Hippocampal formation (tissue), 2 donors: ENCODE data around the gene GVQW3.
A peak's percentile ranks its signal among the peaks of the same experiment; 100 is the strongest.

Experiments used
- DNase-seq, 2 donors: peaks; one replicate each; lab custom pipeline; 2025; lab: John Stamatoyannopoulos, UW

GVQW3 gene

GRCh38 chr11:76380977-76381719 lies at the start of gene GVQW3, which contains the start of gene THAP12:
Gene GVQW3 (plus strand): TSS chr11:76381323. CDS start chr11:76381829, 506 bp downstream.
Gene THAP12 (minus strand): TSS chr11:76381132. CDS start chr11:76380836, 296 bp downstream.
- peak; percentile 96 to 97 for DNase-seq

- no peak for DNase-seq
Measured at GRCh38 chr11:76334826-76335389, 46.2 kb upstream of the GVQW3 start.

GRCh38 chr11:76335842-76336241 lies 45.3 kb upstream of the GVQW3 start:
- no peak for DNase-seq

- DNase-seq, result no peak
Measured at GRCh38 chr11:76336597-76336996, 44.5 kb upstream of the GVQW3 start.

GRCh38 chr11:76337469-76337868 lies 43.7 kb upstream of the GVQW3 start:
- no peak for DNase-seq

GRCh38 chr11:76337923-76338322 lies 43.2 kb upstream of the GVQW3 start:
- DNase-seq, result no peak

GRCh38 chr11:76339221-76339620 lies 41.9 kb upstream of the GVQW3 start:
- DNase-seq, result no peak

GRCh38 chr11:76347466-76347865 lies 33.7 kb upstream of the GVQW3 start:
- no peak for DNase-seq

GRCh38 chr11:76348348-76348747 lies 32.8 kb upstream of the GVQW3 start:
- DNase-seq, result no peak

- peak in 1 of 2 donors; percentile 43 for DNase-seq
Measured at GRCh38 chr11:76355172-76355571, 26.0 kb upstream of the GVQW3 start.

GRCh38 chr11:76361374-76361773 lies 19.7 kb upstream of the GVQW3 start:
- no peak for DNase-seq

- no peak for DNase-seq
Measured at GRCh38 chr11:76361776-76362175, 19.3 kb upstream of the GVQW3 start.

GRCh38 chr11:76362716-76363115 lies 18.4 kb upstream of the GVQW3 start:
- DNase-seq, result no peak

GRCh38 chr11:76365038-76365679 lies 16.0 kb upstream of the GVQW3 start:
- DNase-seq, result no peak

GRCh38 chr11:76368490-76368889 lies 12.6 kb upstream of the GVQW3 start:
- no peak for DNase-seq

GRCh38 chr11:76369406-76369805 lies 11.7 kb upstream of the GVQW3 start:
- no peak for DNase-seq

- DNase-seq, result no peak
Measured at GRCh38 chr11:76371170-76371569, 10.0 kb upstream of the GVQW3 start.

GRCh38 chr11:76376746-76377558 lies 4.2 kb upstream of the GVQW3 start:
- DNase-seq, result no peak

GRCh38 chr11:76379807-76380158 lies 1.3 kb upstream of the GVQW3 start:
- DNase-seq, result no peak

GRCh38 chr11:76380159-76380976 lies 755 bp upstream of the GVQW3 start:
- DNase-seq, result no peak

GRCh38 chr11:76382209-76382608 lies 1.1 kb downstream of the GVQW3 start:
- DNase-seq, result no peak
